GM19193 (cell line): ENCODE measurements around the gene ACTBL2.

Source experiments
- POLR2A ChIP-seq: IDR thresholded peaks from 4 replicates; pipeline ENCODE4 v1.6.1; 2011; ENCODE audit not compliant: insufficient read depth, insufficient read length; ENCODE audit errors: extremely low read depth

Gene ACTBL2

GRCh38 chr5:57495285-57496086 is 12.9 kb upstream of the ACTBL2 start:
- TF ChIP-seq POLR2A, result no peak

GRCh38 chr5:57494104-57495098 is 11.8 kb upstream of the ACTBL2 start:
- no peak for TF ChIP-seq POLR2A

GRCh38 chr5:57493034-57493433 is 10.4 kb upstream of the ACTBL2 start:
- no peak for TF ChIP-seq POLR2A

- TF ChIP-seq POLR2A, result no peak
Observed at GRCh38 chr5:57492632-57493031, 10.0 kb upstream of the ACTBL2 start.

- no peak for TF ChIP-seq POLR2A
Observed at GRCh38 chr5:57491369-57491965, 8.9 kb upstream of the ACTBL2 start.

GRCh38 chr5:57488215-57488955 is 5.8 kb upstream of the ACTBL2 start:
- no peak for TF ChIP-seq POLR2A

GRCh38 chr5:57486027-57486602 is 3.5 kb upstream of the ACTBL2 start:
- TF ChIP-seq POLR2A, result no peak

GRCh38 chr5:57478826-57479225 is 3.8 kb downstream of the ACTBL2 start:
- no peak for TF ChIP-seq POLR2A

GRCh38 chr5:57476601-57477056 is 6.0 kb downstream of the ACTBL2 start:
- TF ChIP-seq POLR2A, result no peak

- TF ChIP-seq POLR2A, result no peak
Observed at GRCh38 chr5:57470339-57470738, 12.3 kb downstream of the ACTBL2 start.

GRCh38 chr5:57468481-57469163 is 14.0 kb downstream of the ACTBL2 start:
- no peak for TF ChIP-seq POLR2A

GRCh38 chr5:57466544-57466943 is 16.1 kb downstream of the ACTBL2 start:
- TF ChIP-seq POLR2A, result no peak

- TF ChIP-seq POLR2A, result no peak
Observed at GRCh38 chr5:57458443-57458842, 24.2 kb downstream of the ACTBL2 start.
